HG03354 (cell line): ENCODE results near the gene TXNIP.

Experiments
- ATAC-seq: cut with Tn5 transposase; IDR thresholded peaks from one replicate; pipeline ENCODE4 v1.9.1; 2021; ENCODE audit warnings: mild to moderate bottlenecking; ENCODE audit not compliant: unreplicated experiment, poor library complexity, severe bottlenecking

The TXNIP gene

DNA sequence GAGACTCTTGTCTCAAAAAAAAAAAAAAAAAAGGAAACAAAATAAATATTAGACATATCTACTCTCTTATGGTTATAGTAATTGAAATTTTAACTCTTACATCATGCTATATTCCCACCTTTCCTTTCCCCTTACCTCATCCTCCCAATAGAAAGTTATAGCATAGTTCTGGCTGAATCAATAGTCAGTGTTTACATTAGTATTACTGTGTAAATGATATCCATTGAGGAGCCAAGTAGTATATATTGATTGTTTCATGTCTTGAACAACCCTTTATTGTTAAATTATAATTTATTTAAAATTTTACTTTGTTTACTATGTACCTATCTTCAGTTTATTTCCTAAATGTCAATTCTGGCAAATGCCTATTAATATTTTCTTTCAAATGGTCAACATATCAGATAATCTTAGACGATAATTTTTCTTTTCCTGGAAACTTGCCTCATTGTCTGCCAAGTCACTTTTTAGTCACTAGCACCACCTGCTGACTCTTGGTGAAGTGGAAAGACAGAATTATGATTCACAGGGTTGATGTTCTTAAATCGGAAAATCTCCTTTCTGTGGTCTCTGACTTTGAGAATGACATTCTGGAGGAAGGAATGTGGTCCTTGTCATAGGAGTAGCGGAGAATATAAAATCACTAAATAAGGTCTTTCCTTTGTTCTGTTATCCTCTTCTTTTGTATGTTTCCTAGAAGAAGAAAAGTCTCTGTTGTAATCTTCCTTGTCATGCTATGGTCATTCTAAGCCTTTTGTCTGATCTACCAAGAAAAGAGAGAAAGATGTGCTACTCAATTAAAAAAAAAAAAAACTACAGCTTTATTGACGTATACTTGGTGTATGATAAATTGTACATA, 16.6 kb upstream of the TXNIP start:
- no peak for ATAC-seq

DNA sequence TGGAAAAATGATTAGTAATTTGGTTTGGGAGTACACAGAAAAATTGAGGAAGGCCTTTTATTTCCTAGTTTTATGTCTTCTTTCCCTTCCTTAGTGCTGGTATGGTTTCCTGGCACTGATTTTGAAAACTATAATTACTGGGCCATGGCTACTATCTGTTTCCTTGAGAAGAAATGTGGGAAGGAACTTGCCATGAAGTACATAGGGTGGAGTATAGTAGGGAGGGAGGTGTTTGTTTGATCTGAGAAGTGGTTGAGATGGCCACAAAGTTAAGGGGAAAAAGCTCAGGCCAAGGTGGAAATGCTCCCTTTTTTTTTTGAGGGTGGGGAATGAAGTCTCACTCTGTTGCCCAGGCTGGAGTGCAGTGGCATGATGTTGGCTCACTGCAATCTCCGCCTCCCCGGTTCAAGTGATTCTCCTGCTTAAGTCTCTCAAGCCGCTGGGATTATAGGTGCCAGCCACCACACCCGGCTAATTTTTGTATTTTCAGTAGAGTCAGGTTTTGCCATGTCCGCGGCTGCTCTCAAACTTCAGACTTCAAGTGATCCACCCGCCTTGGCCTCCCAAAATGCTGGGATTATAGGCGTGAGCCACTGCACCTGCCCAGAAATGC, 13.9 kb upstream of the TXNIP start:
- no peak for ATAC-seq

DNA sequence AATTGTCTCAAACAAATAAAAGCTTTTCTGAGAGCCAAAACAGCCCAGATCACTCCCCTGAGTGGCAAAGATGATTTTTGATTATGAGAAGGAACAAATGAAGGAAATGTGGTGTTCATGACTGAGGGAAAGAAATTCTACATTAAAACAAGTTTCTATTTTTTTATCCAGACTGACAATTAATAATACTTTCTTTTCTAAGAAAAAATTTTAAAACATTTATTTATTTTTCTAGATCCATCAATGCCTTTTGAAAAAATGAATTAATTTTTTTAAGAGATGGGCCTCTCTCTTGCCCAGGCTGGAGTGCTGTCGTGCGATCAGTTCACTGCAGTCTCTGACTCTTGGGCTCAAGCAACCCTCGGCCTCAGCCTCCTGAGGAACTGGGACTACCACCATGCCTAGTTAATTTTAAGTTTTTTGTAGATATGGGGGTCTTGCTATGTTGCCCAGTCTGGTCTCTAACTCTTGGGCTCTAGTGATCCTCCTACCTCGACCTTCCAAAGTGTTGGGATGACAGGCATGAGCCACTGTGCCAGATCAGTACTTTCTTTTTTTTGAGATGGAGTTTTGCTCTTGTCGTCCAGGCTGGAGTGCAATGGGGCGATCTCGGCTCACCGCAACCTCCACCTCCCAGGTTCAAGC, 11.2 kb upstream of the TXNIP start:
- no peak for ATAC-seq

DNA sequence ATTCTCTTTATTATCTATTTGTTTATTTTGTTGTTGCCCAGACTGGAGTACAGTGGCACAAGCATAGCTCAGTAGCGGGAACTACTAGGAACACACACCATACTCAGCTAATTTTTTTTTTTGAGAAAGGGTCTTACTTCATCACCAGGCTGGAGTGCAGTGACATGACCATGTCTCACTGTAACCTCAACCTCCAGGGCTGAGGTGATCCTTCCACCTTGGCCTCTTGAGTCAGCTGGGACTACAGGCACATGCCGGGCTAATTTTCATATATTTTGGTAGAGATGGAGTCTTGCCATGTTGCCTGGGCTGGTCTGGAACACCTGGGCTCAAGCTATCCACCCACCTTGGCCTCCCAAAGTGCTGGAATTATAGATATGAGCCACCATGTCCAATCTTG, 5.3 kb upstream of the TXNIP start:
- no peak for ATAC-seq

DNA sequence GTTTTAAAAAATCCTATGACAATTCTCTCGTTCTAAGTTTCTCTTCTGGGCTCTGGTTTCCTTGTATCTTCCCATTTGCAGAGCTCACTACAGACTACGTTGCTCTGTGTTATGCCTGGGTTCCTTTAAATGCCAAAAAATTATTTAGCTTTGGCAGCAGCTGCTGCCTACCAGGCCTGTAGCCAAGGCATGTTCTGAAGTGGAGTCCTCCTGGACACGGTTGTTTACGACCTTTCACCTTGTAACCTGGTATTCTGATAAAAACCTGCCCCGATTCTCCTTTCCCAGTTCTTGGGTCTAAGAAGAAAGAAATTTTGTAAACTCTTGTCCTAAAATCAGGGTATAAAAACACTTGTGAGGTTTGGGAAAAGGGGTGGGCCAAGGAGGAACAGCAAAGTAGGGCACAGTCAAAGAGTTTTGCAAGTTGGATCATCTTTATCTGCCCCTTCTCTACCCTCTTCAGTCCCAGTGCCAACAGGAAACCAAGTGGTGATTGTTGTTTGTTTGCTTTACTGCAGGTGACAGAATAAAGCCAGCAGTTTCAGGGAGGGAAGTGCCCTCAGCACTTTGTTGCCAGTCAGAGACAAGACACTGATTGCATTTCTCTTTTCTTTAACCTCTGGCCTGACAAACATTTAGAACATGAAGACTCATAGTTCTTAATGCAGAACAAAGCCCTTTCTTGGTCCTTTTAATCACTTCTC, 3.1 kb upstream of the TXNIP start:
- ATAC-seq, result no peak

DNA sequence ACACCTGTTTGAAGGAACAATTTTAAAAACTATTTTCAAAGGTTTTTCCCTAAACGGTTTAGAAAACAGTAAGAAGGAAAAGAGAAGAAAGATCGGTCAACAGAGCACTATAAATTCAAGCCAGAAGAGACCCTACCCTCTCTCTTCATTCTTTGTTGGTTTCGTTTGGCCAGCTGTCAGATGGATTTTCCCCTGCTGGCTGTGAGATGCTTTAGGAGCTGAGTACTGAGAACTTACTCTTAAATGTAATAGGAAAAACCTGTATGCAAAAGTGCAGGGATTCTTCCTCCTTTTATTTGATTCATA, 1.3 kb upstream of the TXNIP start:
- ATAC-seq, result no peak

DNA sequence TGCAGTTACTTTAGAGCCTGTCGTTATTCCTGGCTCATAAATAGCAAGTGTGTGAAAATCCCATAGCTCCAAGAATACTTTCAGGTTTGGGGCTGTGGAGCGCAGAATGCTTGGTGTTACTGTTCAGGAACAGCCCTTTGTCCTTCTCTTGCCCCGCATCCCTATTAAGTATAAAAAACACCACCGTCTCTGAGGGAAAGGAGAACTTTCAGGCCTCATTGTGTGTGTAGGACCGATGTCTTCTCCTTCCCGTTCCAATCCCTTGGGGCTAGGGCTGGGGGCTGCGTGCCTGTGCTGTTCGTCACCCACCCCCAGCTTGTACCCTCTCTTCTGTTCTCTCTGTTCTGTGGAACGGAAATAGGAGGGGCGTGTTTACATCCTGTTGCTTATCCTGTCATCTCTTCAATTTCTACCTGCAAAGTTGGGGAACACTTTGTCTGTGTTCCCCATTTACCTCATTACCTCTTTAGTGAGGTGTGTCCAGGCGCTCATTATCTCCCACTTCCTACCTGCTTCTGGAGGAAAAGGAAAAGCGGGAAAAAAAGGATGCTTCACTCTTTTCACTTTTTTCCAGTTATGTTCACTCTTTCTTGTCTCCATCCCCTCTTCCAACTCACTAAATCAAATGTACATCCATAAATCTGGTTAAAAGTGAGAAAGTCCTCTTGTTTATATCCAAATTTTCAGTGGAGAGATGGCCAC, 788 bp upstream of the TXNIP start:
- ATAC-seq, result peak; percentile 47

DNA sequence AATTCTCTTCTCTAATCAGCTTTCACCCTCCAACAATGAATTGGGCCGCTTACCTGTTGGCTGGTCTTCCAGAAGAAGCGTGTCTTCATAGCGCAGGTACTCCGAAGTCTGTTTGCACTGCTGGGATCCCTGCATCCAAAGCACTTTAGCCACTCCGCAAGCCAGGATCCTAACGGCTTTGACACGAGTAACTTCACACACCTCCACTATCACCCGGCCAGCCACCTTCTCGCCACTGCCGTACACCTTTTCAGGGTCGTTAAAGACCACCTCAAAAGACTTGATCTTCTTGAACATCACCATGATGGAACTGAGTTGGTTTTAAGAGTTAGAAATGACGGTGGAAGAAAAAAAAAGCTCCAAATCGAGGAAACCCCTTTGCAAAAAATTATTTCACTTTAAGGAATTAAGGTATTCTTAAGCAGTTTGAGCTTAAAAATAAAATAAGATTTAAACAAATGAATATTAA, 381 bp downstream of the TXNIP start:
- ATAC-seq, result no peak

DNA sequence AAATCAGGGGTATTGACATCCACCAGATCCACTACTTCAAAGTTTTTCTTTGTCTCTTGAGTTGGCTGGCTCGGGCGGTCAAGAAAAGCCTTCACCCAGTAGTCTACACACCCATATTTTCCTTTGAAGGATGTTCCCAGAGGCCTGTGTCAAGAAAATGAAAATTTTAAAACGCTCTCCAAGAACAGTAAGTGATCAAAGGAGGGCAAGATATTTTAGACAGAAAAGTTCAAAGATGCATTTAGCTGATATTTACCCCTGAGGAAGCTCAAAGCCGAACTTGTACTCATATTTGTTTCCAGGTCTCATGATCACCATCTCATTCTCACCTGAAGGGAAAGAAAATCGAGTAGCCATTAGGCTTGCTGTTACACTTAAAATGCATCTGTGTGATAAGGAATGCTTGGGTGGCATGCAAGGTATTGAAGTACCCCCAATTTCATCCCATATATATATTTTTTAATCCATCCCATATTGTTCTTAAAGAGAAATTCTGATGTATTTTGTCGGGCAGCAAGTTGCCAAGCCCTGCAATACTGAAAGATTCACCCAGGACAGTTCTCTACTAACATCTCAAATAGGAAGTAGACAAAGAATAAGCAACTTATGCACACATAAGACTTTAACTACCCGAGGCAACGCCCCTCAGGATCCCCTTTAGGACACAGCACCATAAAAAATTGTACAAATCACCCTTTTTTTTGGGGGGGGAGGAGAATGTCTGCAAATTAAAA, 1.1 kb downstream of the TXNIP start:
- ATAC-seq, result no peak

DNA sequence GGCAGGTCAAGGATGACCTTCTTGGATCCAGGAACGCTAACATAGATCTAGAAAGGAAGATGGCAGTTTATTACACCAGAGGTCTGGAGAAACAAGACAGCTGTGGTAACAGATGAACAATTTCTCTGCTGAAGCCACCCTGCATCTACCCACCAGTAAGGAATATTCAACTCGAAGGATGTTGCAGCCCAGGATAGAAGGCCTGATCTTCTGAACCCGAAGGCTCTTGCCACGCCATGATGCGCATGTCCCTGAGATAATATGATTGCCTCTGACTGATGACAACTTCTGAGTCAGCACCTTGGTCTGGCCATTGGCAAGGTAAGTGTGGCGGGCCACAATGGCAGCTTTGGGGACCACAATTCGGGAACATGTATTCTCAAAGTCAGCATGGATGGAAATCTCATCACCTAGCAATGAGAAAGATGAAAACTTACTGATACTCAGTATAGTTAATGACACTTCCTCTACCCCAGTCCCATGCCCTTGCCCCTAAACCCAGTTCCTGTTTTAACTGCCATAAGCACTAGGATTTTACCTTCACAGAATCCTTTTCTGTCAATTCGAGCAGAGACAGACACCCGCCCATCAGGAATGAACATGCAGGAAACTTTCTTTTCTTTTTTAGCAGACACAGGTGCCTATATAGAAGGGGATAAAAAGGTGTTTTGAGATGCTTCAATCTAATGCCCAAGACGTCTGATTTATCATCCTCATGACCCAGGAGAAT, 1.8 kb downstream of the TXNIP start:
- no peak for ATAC-seq

DNA sequence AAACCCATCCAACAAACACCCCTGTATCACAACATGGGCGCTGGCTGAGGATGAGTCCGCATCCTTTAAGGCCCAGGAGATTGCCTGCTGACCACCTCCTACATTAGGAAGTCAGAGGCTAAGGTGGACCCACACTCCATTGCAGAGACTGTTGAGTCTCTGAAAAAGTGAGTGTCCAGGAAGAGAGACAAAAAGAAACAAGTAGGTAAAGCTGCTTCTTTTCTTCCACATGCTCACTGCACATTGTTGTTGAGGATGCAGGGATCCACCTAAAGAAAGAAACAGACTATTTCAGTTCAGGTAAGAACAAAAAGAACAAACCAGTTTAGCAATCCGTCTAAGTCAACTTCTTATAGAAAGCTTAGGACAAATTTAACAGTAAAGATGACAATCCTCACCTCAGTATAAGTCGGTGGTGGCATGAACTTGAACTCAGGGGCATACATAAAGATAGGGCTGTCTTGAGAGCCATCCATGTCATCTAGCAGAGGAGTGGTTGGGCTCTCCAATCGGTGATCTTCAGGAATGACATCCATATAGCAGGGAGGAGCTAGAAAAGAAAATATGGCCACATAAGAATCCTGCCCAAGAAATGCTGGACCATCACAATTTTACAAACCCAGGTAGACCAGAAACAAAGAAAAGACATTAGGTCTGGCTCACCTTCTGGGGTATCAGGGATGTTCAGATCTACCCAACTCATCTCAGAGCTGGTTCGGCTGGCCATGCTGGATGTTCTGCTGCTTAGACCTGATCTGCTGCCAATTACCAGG, 2.6 kb downstream of the TXNIP start:
- no peak for ATAC-seq

DNA sequence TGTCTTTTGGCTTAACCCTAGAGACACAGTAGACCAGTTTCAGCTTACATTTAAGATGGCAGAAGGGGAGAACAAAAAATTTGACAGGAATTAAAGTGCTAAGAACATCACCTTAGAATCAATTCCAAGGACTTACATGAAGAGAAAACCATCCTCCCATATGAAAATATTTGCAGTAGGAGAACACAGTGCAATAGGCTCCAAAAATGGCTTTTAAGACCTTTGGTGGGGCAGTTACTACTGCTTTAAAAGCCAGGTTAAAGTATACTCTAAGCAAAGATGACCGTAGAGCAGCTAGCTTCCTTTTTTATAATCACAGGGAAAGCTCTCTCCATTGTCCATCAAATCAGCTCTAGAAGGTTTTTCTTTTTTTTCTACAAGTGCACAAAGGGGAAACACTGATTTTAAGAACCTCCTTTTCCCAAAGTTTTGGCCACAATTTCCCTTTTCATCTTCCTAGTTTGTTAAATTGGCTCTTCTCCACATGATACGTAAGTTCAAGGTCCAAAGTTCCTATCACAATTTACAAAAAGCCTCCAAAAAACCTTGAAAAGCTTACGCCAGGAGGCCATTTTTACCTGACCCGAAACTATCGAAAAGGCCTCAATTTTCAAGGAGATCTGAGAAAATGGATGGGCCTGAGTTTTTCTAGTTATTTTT, 3.3 kb downstream of the TXNIP start:
- ATAC-seq, result no peak

DNA sequence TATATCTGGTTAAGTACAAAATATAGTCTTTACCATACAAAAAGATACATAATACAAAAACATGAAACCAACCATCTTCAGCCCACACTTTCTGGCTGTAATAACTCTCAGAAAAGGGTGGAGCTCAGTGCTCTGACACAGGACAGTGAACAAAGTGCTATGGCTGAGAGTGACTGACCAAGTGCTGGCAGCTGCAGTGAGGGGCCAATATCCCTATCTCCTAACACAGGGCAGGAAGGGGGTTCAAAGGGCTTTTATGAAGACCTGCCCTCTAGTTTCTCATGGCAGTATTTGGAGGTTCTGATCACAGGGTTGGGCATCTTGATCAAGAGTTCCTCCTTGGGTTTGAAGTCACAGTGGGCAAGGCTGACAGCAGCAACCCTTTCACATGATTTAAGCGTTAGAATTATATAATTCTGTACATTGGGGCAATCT, 3.9 kb downstream of the TXNIP start:
- ATAC-seq, result no peak

DNA sequence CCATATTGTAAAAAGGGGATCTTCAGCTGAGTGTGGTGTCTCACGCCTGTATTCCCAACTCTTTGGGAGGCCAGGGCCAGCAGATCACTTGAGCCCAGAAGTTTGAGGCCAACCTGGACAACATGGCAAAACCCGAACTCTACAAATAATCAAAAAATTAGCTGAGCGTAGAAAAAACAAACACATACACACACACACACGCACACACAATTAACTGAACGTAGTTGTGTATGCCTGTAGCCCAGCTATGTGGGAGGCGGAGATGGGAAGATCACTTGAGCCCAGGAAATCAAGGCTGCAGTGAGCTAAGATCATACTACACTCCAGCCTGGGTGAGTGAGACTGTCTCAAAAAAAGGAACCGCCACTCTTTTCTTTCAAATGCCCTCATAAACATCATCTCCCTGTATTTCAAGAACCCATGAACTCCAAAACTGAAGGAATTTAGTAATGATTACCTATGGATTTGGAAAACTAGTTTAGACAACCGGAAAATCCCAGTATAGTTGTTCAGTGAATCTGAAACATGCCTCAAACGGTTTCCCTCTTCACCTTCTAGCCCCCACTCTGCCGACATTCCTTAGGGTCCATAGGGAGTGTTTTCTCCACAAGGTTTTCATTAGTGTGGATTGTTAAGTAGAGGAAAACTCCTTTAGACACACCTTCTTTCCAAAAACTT, 4.5 kb downstream of the TXNIP start:
- ATAC-seq, result no peak

DNA sequence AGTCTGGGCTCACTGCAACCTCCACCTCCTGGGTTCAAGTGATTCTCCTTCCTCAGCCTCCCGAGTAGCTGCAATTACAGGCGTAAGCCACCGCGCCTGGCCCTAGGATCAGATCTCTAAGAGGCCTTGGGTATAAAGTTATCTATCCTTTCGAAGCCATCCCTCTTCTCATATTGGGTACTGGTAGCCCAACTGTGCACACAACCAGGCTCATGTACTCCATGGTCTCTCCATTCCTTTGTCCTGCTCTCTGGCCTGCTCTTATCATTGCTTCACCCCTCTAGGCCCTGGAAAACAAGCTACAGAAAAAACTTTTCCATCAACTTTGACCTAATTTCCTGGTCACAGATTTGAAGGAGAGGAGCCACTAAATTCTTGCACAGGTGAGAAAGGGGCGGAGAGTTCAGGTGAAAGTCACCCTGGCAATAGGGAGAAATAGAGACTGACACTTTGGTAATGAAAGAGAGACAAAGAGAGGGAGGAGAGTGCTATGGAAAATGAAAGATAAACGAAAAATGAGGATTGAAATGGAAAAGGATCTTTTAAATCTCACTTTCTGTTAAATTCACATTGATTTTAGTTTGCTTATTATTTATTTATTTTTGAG, 6.0 kb downstream of the TXNIP start:
- ATAC-seq, result no peak

DNA sequence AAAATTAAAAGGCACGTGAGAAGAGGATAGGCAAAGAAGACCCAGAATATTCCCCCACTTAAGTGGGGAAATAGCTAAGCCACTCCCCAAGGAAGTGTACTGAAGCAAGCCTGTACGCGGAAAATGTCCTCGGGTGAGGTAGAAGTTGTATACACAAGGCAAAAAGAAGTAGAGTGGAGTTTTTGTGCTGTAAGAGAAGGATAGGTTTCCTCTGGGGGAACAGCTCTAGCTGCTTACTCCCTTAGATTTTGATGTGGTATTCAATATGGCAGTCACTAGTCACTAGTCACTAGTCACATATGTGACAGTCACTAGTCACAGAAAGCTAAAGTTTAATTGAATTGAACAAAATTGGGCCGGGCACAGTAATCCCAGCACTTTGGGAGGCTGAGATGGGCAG, 7.6 kb downstream of the TXNIP start:
- ATAC-seq, result no peak
